ENCODE measurements around the gene ZNF10.

ZNF10 gene

DNA sequence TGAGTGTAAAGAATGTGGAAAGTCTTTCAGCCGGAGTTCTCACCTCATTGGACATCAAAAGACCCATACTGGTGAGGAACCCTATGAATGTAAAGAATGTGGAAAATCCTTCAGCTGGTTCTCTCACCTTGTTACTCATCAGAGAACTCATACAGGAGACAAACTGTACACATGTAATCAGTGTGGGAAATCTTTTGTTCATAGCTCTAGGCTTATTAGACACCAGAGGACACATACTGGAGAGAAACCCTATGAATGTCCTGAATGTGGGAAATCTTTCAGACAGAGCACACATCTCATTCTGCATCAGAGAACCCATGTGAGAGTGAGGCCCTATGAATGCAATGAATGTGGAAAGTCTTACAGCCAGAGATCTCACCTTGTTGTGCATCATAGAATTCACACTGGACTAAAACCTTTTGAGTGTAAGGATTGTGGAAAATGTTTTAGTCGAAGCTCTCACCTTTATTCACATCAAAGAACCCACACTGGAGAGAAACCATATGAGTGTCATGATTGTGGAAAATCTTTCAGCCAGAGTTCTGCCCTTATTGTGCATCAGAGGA, 25.8 kb downstream of the ZNF10 start:
- no peak for DNase-seq (ENCODE audit: low read depth)
- TF ChIP-seq, protein P1, sequence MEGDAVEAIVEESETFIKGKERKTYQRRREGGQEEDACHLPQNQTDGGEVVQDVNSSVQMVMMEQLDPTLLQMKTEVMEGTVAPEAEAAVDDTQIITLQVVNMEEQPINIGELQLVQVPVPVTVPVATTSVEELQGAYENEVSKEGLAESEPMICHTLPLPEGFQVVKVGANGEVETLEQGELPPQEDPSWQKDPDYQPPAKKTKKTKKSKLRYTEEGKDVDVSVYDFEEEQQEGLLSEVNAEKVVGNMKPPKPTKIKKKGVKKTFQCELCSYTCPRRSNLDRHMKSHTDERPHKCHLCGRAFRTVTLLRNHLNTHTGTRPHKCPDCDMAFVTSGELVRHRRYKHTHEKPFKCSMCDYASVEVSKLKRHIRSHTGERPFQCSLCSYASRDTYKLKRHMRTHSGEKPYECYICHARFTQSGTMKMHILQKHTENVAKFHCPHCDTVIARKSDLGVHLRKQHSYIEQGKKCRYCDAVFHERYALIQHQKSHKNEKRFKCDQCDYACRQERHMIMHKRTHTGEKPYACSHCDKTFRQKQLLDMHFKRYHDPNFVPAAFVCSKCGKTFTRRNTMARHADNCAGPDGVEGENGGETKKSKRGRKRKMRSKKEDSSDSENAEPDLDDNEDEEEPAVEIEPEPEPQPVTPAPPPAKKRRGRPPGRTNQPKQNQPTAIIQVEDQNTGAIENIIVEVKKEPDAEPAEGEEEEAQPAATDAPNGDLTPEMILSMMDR (conservative IDR thresholded peaks at IDR 0.05; ENCODE audit: low read length) = no peak
- H3K4me3 ChIP-seq (ENCODE audit: low read length) = no peak overlapping the region

DNA sequence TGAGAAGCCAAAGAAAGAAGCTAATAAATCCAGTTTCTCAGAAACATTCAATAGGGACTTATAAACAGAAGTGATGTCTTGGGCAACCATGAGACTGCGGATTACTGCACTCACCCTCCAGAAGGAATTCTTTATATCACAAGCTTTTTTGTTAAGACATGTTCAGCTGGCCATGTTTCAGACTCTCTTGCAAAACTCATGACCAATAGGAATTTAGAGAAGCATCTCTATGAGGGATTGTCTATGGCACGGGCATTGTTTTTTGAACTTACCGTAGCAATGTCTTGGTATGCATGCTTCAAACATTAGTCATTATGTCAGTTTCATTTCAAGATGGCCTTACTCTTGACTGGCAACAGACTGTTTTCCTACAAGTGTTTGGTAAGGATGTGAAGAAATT, 35.3 kb downstream of the ZNF10 start:
- no peak for DNase-seq (ENCODE audit: low read depth)
- TF ChIP-seq, protein P1 (conservative IDR thresholded peaks at IDR 0.05; ENCODE audit: low read length) = no peak
- no peak overlapping the region for H3K4me3 ChIP-seq (ENCODE audit: low read length)

DNA sequence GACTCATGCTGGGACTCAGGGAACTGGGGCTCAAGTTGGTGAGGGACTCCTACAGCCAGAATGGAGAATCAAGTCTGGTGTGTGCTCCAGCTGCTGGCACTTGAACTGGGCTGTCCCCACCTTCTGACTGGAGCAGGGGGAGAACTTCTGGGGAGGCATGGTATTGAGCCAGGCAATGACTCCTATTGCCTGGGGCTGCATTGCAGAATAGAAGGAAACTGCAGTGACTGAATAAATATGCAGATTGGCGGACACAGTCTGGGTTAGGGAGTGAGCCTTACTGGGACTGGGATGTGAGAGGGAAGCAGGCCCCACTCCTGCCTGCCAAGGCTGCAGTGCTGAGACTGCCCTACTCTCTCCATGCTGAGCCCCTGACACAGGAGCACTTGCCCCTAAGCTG, 42.1 kb downstream of the ZNF10 start:
- no peak overlapping the region for H3K4me3 ChIP-seq (ENCODE audit: low read length)
- DNase-seq (ENCODE audit: low read depth) = no peak
- TF ChIP-seq, protein P1 (conservative IDR thresholded peaks at IDR 0.05; ENCODE audit: low read length) = no peak

DNA sequence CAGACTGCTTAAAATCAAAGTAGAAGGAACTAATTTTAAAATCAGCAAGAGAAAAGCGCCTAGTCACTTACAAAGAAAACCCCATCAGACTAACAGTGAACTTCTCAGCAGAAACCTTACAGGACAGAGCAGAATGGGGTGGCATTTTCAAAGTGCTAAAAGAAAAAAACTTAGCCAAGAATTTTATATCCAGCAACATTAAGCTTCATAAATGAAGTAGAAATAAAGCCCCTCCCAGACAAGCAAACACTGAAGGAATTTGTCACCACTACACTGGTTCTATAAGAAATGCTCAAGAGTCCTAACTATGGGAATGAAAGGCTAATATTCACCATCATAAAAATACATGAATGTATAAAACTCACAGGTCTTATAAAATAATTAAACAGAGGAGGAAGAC, 44.5 kb downstream of the ZNF10 start:
- H3K4me3 ChIP-seq (ENCODE audit: low read length) = no peak overlapping the region
- TF ChIP-seq, protein P1 (conservative IDR thresholded peaks at IDR 0.05; ENCODE audit: low read length) = no peak
- no peak for DNase-seq (ENCODE audit: low read depth)

DNA sequence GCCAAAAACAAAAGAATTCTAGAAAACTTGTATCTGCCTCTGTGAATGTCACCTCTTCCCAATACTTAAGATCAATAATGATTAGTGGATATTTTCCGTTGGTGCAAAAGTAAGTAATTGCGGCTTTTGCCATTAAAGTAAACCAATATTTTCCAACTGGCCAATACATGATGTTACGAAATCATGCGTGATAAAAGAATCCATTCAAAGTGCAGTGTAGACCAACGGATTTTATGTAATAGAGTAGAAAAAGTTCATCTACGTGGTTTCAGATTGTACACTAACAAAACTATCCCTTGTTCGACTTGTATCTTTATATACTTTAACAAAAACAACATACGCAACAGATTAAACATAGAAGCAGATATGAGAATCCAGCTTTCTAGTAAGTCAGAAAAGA, 50.2 kb downstream of the ZNF10 start:
- TF ChIP-seq, protein P1 (conservative IDR thresholded peaks at IDR 0.05; ENCODE audit: low read length) = no peak
- H3K4me3 ChIP-seq (ENCODE audit: low read length) = no peak overlapping the region
- no peak for DNase-seq (ENCODE audit: low read depth)

DNA sequence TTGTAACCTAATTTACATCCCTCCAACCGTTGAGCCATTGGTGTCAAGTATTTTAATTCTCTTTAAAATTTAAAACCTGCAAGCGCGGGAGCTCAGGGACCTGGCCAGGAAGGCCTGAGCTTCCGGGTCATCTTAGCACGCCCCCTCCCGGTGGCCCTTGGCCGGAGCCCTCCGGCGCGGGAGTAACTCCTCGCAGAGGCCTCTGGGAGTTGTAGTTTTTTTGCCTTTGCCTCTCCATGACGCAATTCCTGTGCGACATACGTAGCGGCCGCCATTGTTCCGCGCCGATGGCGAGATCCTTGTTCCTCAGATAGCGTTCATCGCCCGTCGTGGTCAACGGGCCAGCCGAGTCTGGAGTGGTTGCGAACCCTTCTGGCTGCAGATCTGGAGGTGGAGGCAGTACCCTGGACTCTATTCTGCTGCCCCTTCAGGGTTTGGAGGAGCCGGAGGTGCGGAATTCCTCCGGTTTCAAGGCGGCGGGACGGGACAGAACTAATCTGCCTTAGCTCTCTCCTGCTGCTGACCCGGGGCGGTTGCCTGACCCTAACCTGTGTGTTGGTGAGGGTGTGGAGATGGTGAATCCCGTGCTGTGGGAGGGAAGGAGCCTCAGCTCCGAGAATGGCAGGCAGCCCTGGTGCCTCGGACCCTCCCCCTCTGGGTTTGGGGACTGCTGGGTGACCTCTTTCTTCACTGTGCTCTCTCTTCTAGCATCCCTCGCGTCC, 51.0 kb downstream of the ZNF10 start, which contains the start of gene ZNF268:
Gene ZNF268 (plus strand): TSS at position 258 of the 722 bp plus-strand sequence. CDS start 503 bp downstream, outside the sequence.
- TF ChIP-seq, protein P1 (conservative IDR thresholded peaks at IDR 0.05; ENCODE audit: low read length) = peak; percentile 79
- H3K4me3 ChIP-seq (ENCODE audit: low read length) = peak within 1 kb of the TSS; percentile 98
- DNase-seq (ENCODE audit: low read depth) = peak; percentile 88

DNA sequence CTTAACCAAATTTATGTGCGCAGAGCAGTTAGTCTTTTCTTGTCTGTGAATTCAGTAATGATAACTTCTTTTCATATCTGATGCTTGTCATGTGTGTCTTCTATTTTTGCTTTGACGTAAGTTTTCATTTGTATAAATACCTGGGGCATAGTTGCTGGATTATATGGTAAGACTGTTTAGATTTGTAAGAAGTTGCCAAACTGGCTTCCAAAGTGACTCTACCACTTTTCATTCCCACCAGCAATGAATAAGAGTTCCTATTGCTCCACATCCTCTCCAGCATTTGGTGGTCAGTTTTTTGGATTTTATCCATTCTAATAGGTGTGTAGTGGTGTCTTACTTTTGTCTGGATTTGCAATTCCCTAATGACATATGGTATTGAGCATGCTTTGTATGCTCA, 59.7 kb downstream of the ZNF10 start:
- H3K4me3 ChIP-seq (ENCODE audit: low read length) = no peak overlapping the region
- DNase-seq (ENCODE audit: low read depth) = no peak
- TF ChIP-seq, protein P1 (conservative IDR thresholded peaks at IDR 0.05; ENCODE audit: low read length) = no peak
